Activated CD8-positive, alpha-beta memory T cell treated with anti-CD3 and anti-CD28 coated beads, Interleukin-2, amount 50 U/mL, for 24 hours (primary cell): ENCODE measurements around the gene GNG12.

ENCODE experiments used
- DNase-seq: peaks from one replicate; pipeline ENCODE4 v3.0.0-alpha.2; 2020; ENCODE audit errors: extremely low read depth

The GNG12 gene

GRCh38 chr1:67753776-67754525, 79.3 kb downstream of the GNG12 start:
- DNase-seq: no peak

DNA sequence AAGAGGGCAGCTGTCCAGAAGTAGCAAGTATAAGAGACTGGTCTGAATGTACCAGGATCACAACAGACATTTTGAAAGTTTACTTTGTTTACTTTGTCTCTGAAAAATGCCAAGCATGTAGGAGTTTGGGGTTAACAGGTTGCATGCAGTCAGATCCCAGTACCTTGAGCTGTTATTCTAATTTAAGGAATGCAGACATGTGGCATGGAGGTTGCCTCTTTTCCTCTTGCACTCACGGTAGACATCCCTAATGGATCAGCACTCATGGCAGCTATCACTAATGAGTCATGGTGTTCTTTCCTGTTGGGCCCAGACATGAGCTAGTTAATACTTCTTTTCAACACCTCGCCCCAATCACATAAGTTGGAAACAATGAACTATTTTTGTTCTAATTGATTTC, 81.0 kb downstream of the GNG12 start:
- no peak for DNase-seq

DNA sequence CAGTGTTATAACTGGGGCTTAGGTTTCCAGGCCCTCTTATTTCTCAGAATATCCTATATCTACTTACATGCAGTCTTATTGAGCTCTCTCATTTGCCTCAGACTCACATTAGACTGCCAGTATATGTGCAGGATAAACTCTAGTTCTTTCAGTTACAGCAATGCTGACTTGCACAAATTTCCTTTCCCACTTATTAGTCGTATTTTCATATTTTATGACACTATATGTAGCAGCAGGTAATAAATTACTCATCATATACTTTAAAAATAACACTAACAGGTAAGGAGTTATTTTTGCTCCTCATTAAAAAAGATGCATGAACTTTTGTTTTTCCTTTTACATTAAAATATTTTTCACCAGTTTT, 82.6 kb downstream of the GNG12 start:
- no peak for DNase-seq

- no peak for DNase-seq
Measured at GRCh38 chr1:67749844-67750690, 83.2 kb downstream of the GNG12 start.

DNA sequence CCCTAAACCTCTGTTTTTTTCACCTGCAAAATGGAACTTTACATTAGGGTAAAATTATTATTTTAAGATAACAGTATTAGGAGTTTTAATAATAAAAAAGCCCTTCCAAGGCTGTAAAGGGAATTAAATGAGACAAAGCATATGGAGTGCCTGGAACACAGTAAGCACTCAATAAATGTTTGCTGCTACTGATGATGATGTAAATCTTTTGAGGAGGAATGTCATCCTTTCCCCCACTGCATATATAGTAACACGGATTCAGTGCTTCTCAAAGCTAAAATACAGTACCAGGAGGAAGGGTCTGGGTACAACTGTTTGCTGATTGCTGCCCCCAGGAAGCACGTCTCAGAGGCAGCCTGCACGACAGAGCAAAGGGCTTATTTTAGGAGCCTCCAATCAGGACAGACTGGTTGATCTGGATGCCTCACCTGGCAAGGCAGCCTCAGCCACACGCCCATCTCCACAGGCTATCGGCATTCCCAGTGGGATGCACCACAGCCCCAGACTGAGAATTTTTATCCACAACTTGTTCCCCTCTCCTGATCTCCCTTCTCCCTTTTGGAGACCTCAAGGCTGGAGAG, 83.9 kb downstream of the GNG12 start:
- no peak for DNase-seq

GRCh38 chr1:67748630-67749029, 84.6 kb downstream of the GNG12 start:
- no peak for DNase-seq

DNA sequence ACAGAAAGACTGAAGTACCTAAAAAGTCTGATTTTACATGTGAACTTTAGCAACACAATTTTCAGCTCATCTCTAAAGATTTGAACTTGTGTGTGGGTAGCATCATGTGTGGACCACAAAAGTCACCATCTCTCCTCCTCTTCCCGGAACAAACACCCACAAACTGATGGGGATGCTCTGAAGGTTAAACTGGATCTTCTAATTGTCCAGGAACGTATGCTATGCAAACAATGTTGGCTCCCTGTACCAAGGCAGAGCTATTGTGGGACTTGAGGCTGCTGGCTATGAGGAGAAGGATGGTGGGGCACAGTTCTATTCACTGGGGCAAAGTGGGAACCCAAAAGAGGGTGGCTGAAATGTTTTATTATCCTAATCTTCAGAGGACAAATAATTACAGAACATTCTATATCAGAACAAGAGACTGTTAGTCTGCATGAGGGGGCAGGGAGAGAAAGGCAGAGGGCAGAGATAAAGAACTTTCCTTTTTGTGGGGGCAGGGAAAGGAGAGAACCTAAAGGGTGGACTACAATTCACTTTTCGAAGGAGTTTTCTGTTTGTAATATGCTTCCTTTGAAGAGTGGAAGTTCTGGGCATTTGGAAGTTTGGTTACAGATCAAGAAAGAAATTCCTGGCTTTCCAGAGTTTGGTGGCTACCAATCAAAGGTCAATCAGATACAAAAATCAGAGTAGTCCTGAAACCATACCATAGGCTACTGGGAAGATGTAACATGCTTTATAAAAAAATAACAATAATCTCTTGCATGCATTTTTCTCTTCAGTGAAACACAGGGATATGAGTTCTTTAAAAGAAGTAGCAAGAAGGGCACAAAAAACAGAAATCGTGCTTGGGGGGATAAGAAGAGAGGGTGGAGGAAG, 85.4 kb downstream of the GNG12 start:
- no peak for DNase-seq

DNA sequence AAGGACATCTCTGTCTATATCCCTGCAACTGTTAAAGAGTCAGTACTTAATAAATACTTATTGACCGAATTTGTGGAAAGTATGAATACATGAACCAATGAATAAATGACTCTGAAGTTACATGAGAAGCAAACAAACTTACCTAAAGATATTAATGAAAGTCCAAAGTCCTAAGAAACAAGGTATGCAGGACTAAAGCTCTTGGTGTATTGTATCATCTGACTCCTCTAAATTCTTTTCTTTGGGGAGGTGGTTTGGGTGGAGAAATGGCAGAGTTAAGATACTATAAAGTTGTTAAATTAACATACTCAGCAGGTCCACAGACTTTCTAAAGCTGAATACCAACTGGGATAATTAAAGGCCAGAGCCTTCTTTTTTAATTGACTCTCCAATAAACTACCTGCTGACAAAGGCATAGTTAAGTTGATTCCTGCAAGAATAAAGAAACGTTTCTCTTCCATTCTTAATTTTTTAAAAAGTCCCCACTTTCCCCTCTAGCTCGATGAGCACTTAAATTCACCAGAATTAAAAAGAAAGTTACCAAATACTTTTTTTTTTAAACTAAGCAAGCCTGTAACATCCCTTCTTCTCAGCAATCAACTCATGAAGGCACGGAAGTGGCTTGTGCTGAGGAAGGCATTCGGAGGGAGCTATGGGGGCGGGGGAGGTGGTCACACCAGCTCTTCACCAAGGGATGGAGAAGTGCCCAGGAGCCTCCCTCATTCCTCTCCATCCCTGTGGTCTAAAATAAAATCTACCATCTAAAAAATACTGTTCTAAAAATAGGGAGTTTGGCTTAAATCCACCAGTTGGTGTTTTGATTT, 87.2 kb downstream of the GNG12 start:
- no peak for DNase-seq

DNA sequence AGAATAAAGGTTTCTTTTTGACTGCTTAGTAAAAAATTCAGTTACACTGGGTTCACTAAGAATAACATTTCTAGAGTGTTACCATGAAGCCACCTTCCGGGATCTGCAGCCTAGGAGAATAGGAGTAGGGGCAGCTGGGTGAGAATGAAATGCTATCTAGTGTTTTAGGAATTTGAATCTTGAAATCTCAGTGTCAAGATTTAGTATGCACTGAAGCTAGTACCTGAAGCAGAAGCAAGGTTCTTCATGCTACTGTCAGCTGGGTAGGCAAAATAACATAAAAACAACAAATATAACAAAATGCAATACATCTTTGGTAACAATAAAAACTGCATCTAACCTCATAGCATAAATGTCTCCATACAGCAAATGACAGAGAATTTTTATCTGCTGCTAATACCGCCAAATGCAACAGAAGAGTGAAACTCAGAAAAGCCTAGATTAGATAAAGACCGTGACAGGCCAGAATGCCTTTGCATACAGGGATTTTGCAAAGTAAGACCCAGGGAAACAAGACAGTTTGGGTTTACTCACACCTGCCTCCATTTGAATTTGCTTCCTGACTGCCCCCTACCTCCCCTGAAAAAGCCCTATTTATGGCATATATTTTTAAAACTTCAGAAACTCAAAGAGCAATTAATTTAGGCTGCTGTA, 90.1 kb downstream of the GNG12 start:
- no peak for DNase-seq

- no peak for DNase-seq
Measured at GRCh38 chr1:67741736-67742135, 91.5 kb downstream of the GNG12 start.

DNA sequence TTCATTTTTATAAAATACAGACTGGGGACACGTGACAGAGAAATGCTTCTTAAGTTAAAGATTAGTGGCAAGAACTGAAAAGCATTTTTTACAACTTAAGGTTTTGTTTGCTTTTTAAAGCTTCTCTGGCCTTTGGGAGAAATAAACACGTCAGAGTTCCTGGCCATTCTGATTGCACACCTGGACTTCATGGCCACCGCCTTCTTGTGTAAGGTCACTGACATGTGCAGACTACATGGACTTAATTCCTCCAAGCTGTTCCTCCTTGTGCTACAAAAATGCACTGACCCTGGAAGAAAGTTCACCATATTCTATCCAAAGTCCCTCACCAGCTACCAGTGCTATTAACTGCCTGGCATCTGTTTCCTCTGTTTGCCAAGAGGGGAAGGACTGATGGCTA, 92.1 kb downstream of the GNG12 start:
- DNase-seq: no peak

DNA sequence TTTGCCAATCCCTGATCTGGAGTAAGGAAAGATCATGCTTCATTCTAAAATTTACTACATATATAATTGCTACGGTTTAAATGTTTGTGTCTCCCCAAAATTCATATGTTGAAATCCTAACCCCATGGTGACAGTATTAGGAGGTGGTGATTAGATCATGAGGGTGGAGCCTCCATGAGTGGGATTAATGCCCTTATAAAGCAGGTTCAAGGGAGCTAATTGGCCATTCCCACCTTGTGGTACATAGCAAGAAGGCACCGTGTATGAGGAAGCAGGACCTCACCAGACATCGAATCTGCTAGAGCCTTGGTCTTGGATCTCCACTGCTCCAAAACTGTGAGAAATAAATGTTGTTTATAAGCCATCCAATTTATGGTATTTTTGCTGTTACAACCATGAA, 92.7 kb downstream of the GNG12 start:
- no peak for DNase-seq

DNA sequence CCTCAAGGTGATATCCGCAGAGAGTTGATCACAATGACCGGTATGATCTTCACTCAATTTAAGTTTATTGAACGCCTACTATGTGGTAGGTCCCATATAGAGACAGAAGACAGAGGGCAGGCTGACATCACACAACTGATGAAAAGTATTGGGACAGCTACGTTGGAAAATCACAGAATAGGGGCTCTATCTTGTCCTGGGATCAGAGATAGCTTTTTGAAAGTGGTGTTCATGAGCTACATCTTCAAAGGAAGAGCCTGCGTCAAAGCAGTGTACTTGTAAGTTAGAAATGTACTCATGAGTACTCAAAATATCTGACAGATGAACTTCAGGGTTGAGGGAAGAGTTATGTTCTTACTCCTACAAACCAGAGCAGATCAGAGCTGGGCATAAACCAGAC, 93.9 kb downstream of the GNG12 start:
- DNase-seq: no peak

DNA sequence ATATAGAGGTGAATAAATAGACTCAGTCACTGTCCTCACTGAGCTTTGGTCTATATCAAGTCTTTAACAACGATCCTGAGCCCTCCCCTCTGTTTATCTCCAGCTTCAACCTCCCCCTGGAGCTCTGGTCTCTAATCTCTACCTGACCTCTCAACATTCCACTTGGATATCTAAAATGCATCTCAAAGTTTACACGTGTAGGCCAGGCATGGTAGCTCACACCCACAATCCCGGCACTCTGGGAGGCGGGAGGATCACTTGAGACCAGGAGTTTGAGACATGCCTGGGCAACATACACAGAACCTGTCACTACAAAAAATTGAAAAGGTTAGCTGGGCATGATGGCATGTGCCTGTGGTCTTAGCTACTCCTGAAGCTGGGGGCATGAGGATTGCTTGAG, 94.9 kb downstream of the GNG12 start:
- no peak for DNase-seq

DNA sequence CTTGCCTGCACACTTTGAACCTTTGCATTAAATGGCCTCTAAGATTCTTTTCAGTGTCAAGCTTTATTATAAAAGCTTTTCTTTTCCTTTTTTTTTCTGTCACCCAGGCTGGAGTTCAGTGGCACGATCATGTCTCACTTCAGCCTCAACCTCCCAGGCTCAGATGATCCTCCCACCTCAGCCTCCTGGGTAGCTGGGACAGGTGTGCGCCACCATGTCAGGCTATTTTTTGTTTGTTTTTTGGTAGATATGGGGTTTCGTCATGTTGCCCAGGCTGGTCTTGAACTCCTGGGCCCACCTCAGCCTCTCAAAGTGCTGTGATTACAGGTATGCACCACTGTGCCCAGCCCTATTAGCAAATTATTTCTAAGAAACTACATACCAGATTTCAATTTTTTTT, 95.4 kb downstream of the GNG12 start:
- no peak for DNase-seq

DNA sequence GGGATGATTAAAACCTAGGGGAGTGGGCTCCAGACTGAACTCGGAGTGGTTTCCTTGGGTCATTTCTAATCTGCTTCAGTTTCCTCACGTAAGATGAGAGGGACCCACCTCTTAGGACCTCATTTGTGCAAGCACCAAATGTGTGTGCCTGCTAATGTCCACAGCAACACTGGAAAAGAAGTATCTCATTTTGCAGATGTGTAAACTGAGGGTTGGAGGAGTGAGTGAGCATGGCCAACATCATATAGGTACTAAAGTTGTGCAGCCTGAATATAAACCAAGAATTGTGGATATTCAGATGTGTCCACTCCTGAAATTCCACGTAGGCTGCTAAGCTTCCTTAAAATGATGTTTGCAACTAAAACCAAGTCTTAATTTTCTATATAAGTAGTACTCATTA, 96.5 kb downstream of the GNG12 start:
- no peak for DNase-seq

- DNase-seq: no peak
Measured at GRCh38 chr1:67735806-67736627, 97.2 kb downstream of the GNG12 start.

DNA sequence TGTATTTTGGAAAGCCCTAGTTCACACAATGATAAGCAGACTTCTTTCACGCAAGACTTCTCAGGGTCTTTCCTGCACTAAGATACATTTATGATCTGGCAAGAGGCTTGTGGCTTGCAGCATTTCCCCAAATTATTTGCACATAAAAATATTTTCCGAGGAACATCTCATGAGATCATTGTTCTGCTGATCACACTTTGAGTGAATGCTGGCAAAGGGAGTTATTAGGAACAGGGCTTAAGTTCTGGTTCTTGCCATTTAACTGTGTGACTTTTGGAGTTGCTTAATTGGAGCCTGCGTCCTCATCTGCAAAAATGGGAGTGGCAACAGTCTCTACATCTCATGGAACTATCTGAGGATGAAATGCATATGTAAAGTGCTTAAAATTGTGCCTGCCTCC, 98.1 kb downstream of the GNG12 start:
- DNase-seq: no peak

- DNase-seq: no peak
Measured at GRCh38 chr1:67734323-67734690, 99.0 kb downstream of the GNG12 start.
